ENCODE measurements around the gene ZCCHC10.
"Not testable (repeated sequence)": the region's sequence is repeated elsewhere in the genome, so short reads cannot be mapped to it uniquely, and the experiment has no call there.

The ZCCHC10 gene

DNA sequence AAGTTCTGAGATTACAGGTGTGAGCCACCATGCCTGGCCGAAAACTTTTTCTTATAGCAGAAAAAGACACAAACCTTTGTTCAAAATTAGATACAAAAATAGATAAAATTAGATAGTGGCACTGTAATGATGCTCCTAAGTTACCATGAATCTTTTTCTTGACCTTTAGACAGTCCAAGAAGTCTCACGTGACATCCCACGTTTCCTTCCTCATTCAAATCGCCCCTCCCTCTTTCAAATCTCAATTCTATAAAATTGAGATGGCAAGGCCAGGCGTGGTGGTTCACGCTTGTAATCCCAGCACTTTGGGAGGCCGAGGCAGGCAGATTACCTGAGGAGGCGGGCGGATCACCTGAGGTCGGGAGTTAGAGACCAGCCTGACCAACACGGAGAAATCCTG, 7.7 kb upstream of the ZCCHC10 start:
- H3K4me3 ChIP-seq (ENCODE audit: low read depth, low read length) = no peak overlapping the region
- no peaks in the 10 kb centered on the region for H3K27me3 ChIP-seq (ENCODE audit: insufficient read depth, low read depth, severe bottlenecking)
- no peaks in the 10 kb centered on the region for H3K9me3 ChIP-seq (ENCODE audit: severe bottlenecking)
- H3K36me3 ChIP-seq = no peaks in the 10 kb centered on the region
- TF ChIP-seq, protein P1, sequence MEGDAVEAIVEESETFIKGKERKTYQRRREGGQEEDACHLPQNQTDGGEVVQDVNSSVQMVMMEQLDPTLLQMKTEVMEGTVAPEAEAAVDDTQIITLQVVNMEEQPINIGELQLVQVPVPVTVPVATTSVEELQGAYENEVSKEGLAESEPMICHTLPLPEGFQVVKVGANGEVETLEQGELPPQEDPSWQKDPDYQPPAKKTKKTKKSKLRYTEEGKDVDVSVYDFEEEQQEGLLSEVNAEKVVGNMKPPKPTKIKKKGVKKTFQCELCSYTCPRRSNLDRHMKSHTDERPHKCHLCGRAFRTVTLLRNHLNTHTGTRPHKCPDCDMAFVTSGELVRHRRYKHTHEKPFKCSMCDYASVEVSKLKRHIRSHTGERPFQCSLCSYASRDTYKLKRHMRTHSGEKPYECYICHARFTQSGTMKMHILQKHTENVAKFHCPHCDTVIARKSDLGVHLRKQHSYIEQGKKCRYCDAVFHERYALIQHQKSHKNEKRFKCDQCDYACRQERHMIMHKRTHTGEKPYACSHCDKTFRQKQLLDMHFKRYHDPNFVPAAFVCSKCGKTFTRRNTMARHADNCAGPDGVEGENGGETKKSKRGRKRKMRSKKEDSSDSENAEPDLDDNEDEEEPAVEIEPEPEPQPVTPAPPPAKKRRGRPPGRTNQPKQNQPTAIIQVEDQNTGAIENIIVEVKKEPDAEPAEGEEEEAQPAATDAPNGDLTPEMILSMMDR (IDR thresholded peaks at IDR 0.05; ENCODE audit: low read depth, low read length) = no peak
- no peak for DNase-seq
- H3K27ac ChIP-seq = no peak overlapping the region

GRCh38 chr5:133032852-133033742, 6.7 kb upstream of the ZCCHC10 start:
- Histone ChIP-seq H3K36me3 (no peaks in the 10 kb centered on the region), H3K27me3 (ENCODE audit: insufficient read depth, low read depth, severe bottlenecking) (no peaks in the 10 kb centered on the region), H3K4me3 (ENCODE audit: low read depth, low read length) (no peak overlapping the region), H3K27ac (no peak overlapping the region), H3K9me3 (ENCODE audit: severe bottlenecking) (no peaks in the 10 kb centered on the region)
- DNase-seq = no peak
- TF ChIP-seq, protein P1 (IDR thresholded peaks at IDR 0.05; ENCODE audit: low read depth, low read length) = no peak

- TF ChIP-seq, protein P1 (IDR thresholded peaks at IDR 0.05; ENCODE audit: low read depth, low read length) = no peak
- Histone ChIP-seq H3K4me3 (ENCODE audit: low read depth, low read length) (no peak overlapping the region), H3K36me3 (0 out of 2 replicates have a peak, but pooled peaks cover 2% of the 10 kb centered on the region), H3K9me3 (ENCODE audit: severe bottlenecking) (no peaks in the 10 kb centered on the region), H3K27ac (no peak overlapping the region), H3K27me3 (ENCODE audit: insufficient read depth, low read depth, severe bottlenecking) (no peaks in the 10 kb centered on the region)
- DNase-seq = no peak
Observed at GRCh38 chr5:133030343-133031005, 4.1 kb upstream of the ZCCHC10 start.

DNA sequence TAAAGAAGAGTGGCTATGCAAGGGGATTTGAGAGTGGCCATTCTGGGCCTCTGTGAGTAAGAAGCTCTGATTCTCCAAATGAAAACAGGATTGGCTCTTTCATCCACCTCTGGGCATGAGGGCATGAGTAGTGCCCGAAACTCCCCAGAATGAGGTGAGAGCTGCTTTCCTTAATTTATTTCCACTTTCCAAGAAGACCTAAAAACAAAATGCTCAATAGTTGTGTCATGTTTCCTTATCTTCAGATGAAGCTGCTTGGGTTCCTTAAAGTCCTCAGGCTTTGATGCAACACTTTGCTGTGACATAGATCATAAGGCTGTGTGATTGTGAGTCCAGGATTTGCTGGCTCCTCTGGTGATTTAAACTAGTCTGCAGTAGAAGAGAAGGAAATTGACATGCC, 3.1 kb upstream of the ZCCHC10 start:
- H3K4me3 ChIP-seq (ENCODE audit: low read depth, low read length) = no peak overlapping the region

DNA sequence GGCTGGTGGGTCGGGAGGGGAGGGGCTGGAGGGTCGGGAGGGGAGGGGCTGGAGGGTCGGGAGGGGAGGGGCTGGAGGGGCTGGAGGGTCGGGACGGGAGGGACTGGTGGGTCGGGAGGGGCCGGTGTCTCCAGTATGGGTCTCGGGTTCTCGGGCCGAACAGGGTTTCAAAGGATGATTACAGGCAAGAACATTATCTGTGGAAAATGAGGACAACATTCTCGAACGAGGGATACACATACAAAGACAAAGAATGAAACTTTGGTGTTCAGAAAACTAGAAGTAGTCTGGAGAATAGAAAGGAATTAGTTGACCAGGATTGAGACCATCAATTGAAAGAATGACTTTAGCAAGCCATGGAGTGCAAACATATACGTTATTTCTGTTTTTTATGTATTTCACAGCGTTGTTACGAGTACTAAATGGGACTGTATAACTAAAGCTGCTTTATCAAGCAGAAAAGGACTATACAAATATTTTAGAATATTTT, 360 bp upstream of the ZCCHC10 start:
- TF ChIP-seq, protein P1 (IDR thresholded peaks at IDR 0.05; ENCODE audit: low read depth, low read length) = no peak
- H3K4me3 ChIP-seq (ENCODE audit: low read depth, low read length) = peak overlapping the region; percentile 85
- no peaks in the 10 kb centered on the region for H3K27me3 ChIP-seq (ENCODE audit: insufficient read depth, low read depth, severe bottlenecking)
- peak overlapping the region; percentile 47 for H3K27ac ChIP-seq
- peaks cover 16% of the 10 kb centered on the region for H3K36me3 ChIP-seq
- no peaks in the 10 kb centered on the region for H3K9me3 ChIP-seq (ENCODE audit: severe bottlenecking)
- DNase-seq = no peak

More for the DNA sequence above, 3.1 kb upstream of the ZCCHC10 start:
- Histone ChIP-seq H3K27me3 (ENCODE audit: insufficient read depth, low read depth, severe bottlenecking) (no peaks in the 10 kb centered on the region), H3K36me3 (peaks cover 7% of the 10 kb centered on the region), H3K9me3 (ENCODE audit: severe bottlenecking) (no peaks in the 10 kb centered on the region), H3K27ac (no peak overlapping the region)
- TF ChIP-seq, protein P1 (IDR thresholded peaks at IDR 0.05; ENCODE audit: low read depth, low read length) = no peak
- DNase-seq = no peak

DNA sequence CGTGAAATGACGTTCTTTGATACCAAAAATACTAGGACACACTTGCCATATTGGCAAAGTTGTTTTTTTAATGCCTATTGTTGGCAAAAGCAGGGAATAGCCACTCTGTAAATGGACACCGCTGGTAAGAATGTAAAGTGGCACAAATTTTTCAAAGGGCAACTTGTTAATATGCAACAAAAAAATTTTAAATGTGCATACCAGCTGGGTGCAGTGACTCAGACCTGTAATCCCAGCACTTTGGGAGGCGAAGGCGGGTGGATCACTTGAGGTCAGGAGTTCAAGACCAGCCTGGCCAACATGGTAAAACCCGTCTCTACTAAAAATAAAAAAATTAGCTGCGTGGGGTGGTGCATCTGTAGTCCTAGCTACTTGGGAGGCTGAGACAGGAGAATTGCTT, 6.9 kb downstream of the ZCCHC10 start:
- not testable (repeated sequence) for H3K27ac ChIP-seq; H3K9me3 ChIP-seq (ENCODE audit: severe bottlenecking); H3K27me3 ChIP-seq (ENCODE audit: insufficient read depth, low read depth, severe bottlenecking); DNase-seq; H3K4me3 ChIP-seq (ENCODE audit: low read depth, low read length)
- peaks cover 33% of the 10 kb centered on the region for H3K36me3 ChIP-seq

Data from WERI-Rb-1 (cell line).